H1 (cell line): ENCODE measurements around the gene TRAPPC8. TPM values are rescaled to one million over a fixed set of nuclear protein-coding genes. Genes with fewer than 3 reads are reported as not detected.

Experiments used
- CBX8 ChIP-seq: fragments of 300-800, 300-1000 bp; sonication (generic); IDR thresholded peaks from 2 replicates; pipeline ENCODE4 v1.7.1; 2016; ENCODE audit warnings: low read depth, low read length, borderline replicate concordance
- CHD2 ChIP-seq: IDR thresholded peaks from 2 replicates; pipeline ENCODE4 v1.6.1; 2012; ENCODE audit warnings: low read length, improper control_type of control experiment
- CREB1 ChIP-seq: IDR thresholded peaks from 2 replicates; pipeline ENCODE4 v1.6.1; 2012; ENCODE audit warnings: inconsistent platforms
- HDAC2 ChIP-seq, 2 experiments: fragments of 300-600 bp in 1 of 2; sonication (generic) in 1 of 2; IDR thresholded peaks; 2 replicates each; pipeline ENCODE4 v1.6.1; 2011 to 2012; ENCODE audit warnings: low read depth in 2 of 2, low read length in 2 of 2, mild to moderate bottlenecking in 2 of 2, moderate library complexity in 2 of 2, borderline replicate concordance in 1 of 2, inconsistent platforms in 1 of 2
- RXRA ChIP-seq: IDR thresholded peaks from 2 replicates; pipeline ENCODE4 v1.6.1; 2011; ENCODE audit warnings: low read depth, mild to moderate bottlenecking, low read length, moderate library complexity; ENCODE audit not compliant: insufficient read depth
- SIX5 ChIP-seq: IDR thresholded peaks from 2 replicates; pipeline ENCODE4 v1.6.1; 2011; ENCODE audit warnings: mild to moderate bottlenecking, low read depth, low read length
- SP1 ChIP-seq: IDR thresholded peaks from 2 replicates; pipeline ENCODE4 v1.6.1; 2011; ENCODE audit warnings: low read depth, low read length
- SP4 ChIP-seq: IDR thresholded peaks from 2 replicates; pipeline ENCODE4 v1.6.1; 2012; ENCODE audit warnings: low read length, inconsistent platforms
- TCF12 ChIP-seq: IDR thresholded peaks from 2 replicates; pipeline ENCODE4 v1.6.1; 2011; ENCODE audit warnings: low read depth, mild to moderate bottlenecking, low read length
- USF2 ChIP-seq: IDR thresholded peaks from 2 replicates; pipeline ENCODE4 v1.6.1; 2011; ENCODE audit warnings: low read length, improper control_type of control experiment
- polyA plus RNA-seq, 7 experiments: library from polyadenylated mRNA; depleted of rRNA in 3 of 7; stranded (reverse) in 5 of 7; unstranded in 2 of 7; fragments of >200 nt in 5 of 7; fragments of 200-250 nt in 2 of 7; gene quantifications; 1 replicate in 5 of 7; 2 replicates in 1 of 7; 4 replicates in 1 of 7; pipeline versions ENCODE4 v1.2.1 to v1.2.3, GENCODE V29; 2011 to 2013; ENCODE audit warnings: missing spikeins in 2 of 7, mixed read lengths in 2 of 7
- total RNA-seq: library from RNA; stranded (reverse); fragmentation: NEBNext Ultra II Directional; extraction: Animal tissue kit (Norgen Biotek cat#: 25700); gene quantifications from 2 replicates; pipeline ENCODE4 v1.2.1, GENCODE V29; 2021

TRAPPC8 gene
- total and polyA plus RNA-seq, 2 of the 8 experiments (the other 6 are each of a cell fraction or from before 2014, with no cell fraction given) = 43.6 to 56.5 TPM

DNA sequence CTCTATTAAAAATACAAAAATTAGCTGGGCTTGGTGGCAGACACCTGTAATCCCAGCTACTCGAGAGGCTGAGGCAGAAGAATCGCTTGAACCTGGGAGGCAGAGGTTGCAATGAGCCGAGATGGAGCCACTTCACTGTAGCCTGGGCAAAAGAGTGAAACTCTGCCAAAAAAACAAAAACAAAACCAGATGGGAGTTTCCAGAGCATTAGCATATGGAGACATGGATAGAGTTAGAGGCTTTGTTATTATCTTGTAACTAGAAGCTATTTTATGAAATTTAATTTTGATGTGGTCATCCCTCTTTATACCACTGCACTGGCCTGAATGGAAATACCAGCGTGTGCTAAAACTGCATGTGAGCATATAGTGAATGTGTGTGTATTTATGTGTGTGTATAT, 58.9 kb downstream of the TRAPPC8 start (continued):
- TF ChIP-seq USF2 (no peak), SP4 (no peak), CREB1 (no peak), CHD2 (no peak), CBX8 (no peak), HDAC2 (IDR thresholded peaks at IDR 0.05; ENCODE audit: borderline replicate concordance in 1 of 2, low read depth in 2 of 2, low read length in 2 of 2) (no peak), TCF12 (no peak), RXRA (no peak), SIX5 (no peak), SP1 (no peak)
